Gastrocnemius medialis (tissue), 4 donors: Measurements from ENCODE around the gene FNIP1.

ENCODE experiments used
- CTCF ChIP-seq, 5 experiments: fragments of 450-650 bp in 3 of 5; fragments of 200-600 bp in 2 of 5; sonication (generic) in 2 of 5; IDR thresholded peaks in 4 of 5; conservative IDR thresholded peaks in 1 of 5; 1 replicate in 4 of 5; 2 replicates in 1 of 5; pipeline ENCODE4 v1.5.1; 2016 to 2019; ENCODE audit warnings: antibody characterized with exemption in 5 of 5, mild to moderate bottlenecking in 3 of 5, moderate library complexity in 3 of 5
- POLR2A ChIP-seq, 2 donors: fragments of 450-650 bp; IDR thresholded peaks; one replicate each; pipeline ENCODE4 v1.6.1; 2017; ENCODE audit warnings: antibody characterized with exemption in 2 of 2, mild to moderate bottlenecking in 2 of 2, moderate library complexity in 2 of 2

GRCh38 chr5:131790550-131790949, 6.3 kb downstream of the FNIP1 start:
- TF ChIP-seq POLR2A (IDR thresholded peaks at IDR 0.05): no peak
- TF ChIP-seq CTCF (IDR thresholded peaks at IDR 0.05 in 4 of 5, conservative IDR thresholded peaks at IDR 0.05 in 1 of 5): no peak
